Measurements from ENCODE around the gene SGMS1.

The SGMS1 gene

DNA sequence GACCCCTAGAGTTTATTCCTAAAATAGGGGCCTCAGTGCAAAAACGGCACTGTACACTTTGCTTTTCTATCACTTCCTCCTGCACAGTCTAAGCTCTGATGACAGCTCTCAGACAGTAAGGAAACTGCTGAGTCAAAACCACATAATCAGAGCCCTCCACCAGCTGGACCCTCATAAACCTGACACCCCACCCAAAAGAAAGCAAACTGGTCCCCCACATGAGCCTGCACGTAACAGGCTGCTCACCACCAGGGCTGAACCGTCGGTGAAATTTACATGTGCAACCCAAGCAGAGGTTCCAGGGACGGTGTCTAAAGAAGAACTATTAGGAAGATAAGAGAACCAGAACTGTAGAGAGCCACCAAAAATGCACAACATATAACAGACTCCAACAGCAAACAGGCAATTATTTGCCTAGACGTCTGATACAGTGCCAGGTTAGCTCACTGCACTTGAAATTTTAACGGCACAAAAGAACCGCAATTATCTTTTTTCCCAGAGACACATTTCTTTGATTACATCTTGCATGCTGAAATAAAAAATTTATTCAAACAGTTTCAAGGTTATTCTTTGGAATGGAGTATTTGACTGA, 19.6 kb downstream of the SGMS1 start:
- FAIRE-seq (no peak), DNase-seq (ENCODE audit: insufficient read length) (peak; percentile 23)
- no peak for TF ChIP-seq POLR2AphosphoS5 (IDR thresholded peaks at IDR 0.05; ENCODE audit: low read depth, low read length)
- TF ChIP-seq TAF1 (IDR thresholded peaks at IDR 0.05; ENCODE audit: borderline replicate concordance, low read depth, low read length): no peak
- TF ChIP-seq POLR2A (IDR thresholded peaks at IDR 0.05; ENCODE audit: low read depth, low read length): no peak

DNA sequence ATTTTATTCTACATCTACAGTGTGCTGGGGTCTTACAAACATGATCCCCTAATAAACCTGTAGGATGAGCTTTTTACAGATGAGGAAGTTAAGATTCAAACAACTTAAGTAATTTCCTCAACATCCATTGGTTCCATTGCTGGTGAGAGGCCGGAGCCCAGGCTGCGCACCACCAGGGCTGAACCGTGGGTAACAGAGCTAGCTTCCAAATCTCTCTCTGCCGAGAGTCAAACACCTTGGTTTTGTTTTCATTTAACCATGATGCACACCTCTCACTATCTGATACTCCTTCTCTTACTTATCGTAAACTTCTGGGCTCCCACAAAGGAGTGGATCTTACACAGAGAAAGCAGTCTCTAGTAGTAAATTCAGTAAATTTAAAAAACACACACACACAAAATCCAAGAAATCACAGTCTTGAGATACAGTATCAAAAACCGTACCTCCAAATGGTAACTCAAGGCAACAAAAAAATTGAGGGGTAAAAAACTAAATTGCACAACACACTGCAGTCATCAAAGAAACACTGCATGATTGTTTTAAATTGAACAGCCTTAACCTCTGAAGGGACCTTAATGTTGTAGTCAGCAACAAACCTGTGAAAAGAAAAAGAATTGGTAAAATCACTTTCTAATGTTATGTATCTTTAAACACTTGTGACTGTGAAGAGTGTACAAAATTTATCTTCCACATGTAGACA, 20.5 kb downstream of the SGMS1 start:
- FAIRE-seq: no peak
- DNase-seq (ENCODE audit: insufficient read length): no peak
- TF ChIP-seq TAF1 (IDR thresholded peaks at IDR 0.05; ENCODE audit: borderline replicate concordance, low read depth, low read length) (no peak), POLR2AphosphoS5 (IDR thresholded peaks at IDR 0.05; ENCODE audit: low read depth, low read length) (no peak), POLR2A (IDR thresholded peaks at IDR 0.05; ENCODE audit: low read depth, low read length) (no peak)

DNA sequence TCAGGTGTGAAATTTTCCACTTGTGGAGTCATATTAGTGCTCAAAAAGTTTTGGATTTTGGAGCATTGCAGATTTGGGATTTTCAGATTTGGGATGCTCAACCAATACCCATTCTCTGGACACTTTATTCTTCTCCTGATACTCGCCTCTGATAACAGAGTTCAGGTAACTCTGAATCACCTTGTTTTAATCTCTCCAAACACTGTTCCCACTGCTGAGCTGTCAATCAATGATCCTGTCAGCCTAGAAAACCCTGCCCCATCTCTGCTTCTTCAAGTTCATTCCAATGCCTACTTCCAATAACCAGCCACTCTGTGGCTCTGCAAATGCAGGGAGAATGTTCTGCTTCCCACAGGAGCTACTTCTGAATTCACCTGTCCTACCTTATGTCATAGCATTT, 21.8 kb downstream of the SGMS1 start:
- DNase-seq (ENCODE audit: insufficient read length): no peak
- no peak for FAIRE-seq
- TF ChIP-seq POLR2AphosphoS5 (IDR thresholded peaks at IDR 0.05; ENCODE audit: low read depth, low read length) (no peak), POLR2A (IDR thresholded peaks at IDR 0.05; ENCODE audit: low read depth, low read length) (no peak), TAF1 (IDR thresholded peaks at IDR 0.05; ENCODE audit: borderline replicate concordance, low read depth, low read length) (no peak)

DNA sequence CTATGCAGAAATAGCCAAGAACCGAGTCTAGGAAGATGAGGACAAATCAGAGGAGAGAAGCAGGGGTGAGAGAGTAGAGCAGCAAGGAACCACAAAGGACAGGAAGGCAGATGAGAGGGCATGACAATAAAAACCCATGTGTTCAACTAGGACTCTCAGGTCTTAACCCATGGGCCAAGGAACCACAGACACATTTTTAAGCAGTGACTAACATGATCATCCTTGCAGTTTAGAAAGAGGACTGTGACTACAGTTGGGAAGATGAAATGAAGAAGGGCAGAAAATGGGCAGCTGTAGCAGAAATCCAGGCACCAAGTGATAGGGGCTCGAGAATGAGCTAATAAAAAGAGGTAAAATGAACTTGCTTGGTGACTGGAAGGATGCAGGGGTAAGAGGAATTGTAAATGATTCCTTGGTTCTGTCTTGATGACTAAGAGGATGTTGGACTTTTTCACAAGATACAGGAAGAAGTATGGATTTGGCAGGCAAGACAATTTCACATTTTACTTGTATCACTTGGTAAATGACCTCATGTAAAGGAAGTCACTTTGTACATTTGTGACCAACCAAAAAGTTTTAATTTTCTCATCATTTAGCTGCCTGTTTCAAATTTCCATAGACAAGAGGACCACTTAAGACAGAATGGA, 22.8 kb downstream of the SGMS1 start:
- DNase-seq (ENCODE audit: insufficient read length) (no peak), FAIRE-seq (no peak)
- TF ChIP-seq TAF1 (IDR thresholded peaks at IDR 0.05; ENCODE audit: borderline replicate concordance, low read depth, low read length) (no peak), POLR2A (IDR thresholded peaks at IDR 0.05; ENCODE audit: low read depth, low read length) (no peak), POLR2AphosphoS5 (IDR thresholded peaks at IDR 0.05; ENCODE audit: low read depth, low read length) (no peak)

DNA sequence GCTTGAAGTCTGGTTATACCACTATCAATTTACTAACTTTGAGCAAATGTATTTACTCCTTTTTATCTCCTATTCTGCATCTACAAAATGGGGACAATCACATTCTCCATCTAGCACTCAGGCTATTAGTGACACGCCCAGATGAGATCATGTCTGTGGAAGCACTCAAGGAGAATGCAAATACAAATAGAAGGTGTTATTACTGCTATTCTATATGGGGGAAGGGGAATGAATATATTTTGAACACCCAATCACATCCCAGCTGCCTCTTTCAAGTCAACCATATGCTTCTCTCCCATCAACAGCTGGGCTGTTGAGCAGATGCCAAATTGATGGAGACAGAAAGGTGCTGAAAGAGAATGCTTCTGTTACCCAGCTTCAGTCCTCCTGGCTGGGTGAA, 23.5 kb downstream of the SGMS1 start:
- FAIRE-seq (no peak), DNase-seq (ENCODE audit: insufficient read length) (no peak)
- TF ChIP-seq TAF1 (IDR thresholded peaks at IDR 0.05; ENCODE audit: borderline replicate concordance, low read depth, low read length): no peak
- TF ChIP-seq POLR2AphosphoS5 (IDR thresholded peaks at IDR 0.05; ENCODE audit: low read depth, low read length): no peak
- no peak for TF ChIP-seq POLR2A (IDR thresholded peaks at IDR 0.05; ENCODE audit: low read depth, low read length)

DNA sequence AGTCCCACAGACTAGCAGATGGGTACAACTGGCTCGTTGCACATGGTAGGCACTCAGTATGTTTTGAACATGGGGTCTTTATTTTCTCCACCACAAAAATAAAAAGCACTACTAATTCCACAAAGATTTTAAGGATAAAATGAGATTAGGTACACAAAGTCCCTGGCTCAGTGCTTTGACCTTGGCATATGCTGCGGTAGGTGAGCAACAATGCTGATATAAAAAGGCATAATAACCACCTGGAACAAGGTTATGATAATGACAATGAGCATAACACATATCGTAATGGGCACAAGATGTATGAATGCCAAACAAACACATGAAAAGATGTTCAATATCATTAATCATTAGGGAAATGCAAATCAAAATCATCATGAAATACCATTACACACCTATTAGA, 26.9 kb downstream of the SGMS1 start:
- TF ChIP-seq POLR2AphosphoS5 (IDR thresholded peaks at IDR 0.05; ENCODE audit: low read depth, low read length): no peak
- TF ChIP-seq TAF1 (IDR thresholded peaks at IDR 0.05; ENCODE audit: borderline replicate concordance, low read depth, low read length): no peak
- TF ChIP-seq POLR2A (IDR thresholded peaks at IDR 0.05; ENCODE audit: low read depth, low read length): no peak
- no peak for DNase-seq (ENCODE audit: insufficient read length)
- FAIRE-seq: no peak

DNA sequence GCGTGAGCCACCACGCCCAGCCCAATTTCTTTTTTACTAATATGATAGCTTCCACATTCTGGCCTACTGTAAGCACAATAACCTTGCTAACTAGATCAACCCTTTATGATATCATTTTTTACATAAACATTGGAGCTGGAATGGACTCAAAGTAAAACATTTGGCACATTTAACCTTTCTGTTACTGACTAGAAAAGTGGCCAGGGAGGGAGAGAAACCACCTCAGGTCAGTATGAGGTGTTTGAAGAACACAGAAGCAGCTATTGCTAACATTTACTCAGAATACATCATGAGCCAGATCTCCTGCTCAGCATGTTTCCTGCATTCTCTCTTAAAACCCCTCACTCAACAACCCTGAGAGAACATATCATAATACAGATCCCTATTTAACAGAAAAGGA, 27.3 kb downstream of the SGMS1 start:
- no peak for FAIRE-seq
- no peak for DNase-seq (ENCODE audit: insufficient read length)
- TF ChIP-seq TAF1 (IDR thresholded peaks at IDR 0.05; ENCODE audit: borderline replicate concordance, low read depth, low read length) (no peak), POLR2A (IDR thresholded peaks at IDR 0.05; ENCODE audit: low read depth, low read length) (no peak), POLR2AphosphoS5 (IDR thresholded peaks at IDR 0.05; ENCODE audit: low read depth, low read length) (no peak)

DNA sequence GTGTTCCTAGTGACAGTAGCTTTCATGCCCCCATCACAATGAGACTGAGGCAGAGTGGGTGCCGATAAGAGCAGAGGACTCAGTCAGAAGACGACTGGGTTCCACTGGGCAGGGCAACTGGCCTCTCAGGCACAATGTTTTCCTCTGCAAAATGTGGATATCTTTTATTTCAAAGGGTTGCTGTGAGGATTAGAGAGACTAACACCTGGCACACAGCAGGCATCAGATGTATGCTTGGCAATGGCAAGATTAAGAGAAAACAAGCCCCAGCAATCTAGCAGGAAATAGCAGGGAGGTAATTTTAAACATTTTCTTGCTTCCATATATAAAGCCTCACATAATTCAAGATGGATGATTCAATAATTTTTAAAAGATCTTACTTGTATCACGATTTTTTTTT, 28.0 kb downstream of the SGMS1 start:
- no peak for DNase-seq (ENCODE audit: insufficient read length)
- no peak for TF ChIP-seq POLR2A (IDR thresholded peaks at IDR 0.05; ENCODE audit: low read depth, low read length)
- TF ChIP-seq TAF1 (IDR thresholded peaks at IDR 0.05; ENCODE audit: borderline replicate concordance, low read depth, low read length): no peak
- TF ChIP-seq POLR2AphosphoS5 (IDR thresholded peaks at IDR 0.05; ENCODE audit: low read depth, low read length): no peak
- FAIRE-seq: no peak

DNA sequence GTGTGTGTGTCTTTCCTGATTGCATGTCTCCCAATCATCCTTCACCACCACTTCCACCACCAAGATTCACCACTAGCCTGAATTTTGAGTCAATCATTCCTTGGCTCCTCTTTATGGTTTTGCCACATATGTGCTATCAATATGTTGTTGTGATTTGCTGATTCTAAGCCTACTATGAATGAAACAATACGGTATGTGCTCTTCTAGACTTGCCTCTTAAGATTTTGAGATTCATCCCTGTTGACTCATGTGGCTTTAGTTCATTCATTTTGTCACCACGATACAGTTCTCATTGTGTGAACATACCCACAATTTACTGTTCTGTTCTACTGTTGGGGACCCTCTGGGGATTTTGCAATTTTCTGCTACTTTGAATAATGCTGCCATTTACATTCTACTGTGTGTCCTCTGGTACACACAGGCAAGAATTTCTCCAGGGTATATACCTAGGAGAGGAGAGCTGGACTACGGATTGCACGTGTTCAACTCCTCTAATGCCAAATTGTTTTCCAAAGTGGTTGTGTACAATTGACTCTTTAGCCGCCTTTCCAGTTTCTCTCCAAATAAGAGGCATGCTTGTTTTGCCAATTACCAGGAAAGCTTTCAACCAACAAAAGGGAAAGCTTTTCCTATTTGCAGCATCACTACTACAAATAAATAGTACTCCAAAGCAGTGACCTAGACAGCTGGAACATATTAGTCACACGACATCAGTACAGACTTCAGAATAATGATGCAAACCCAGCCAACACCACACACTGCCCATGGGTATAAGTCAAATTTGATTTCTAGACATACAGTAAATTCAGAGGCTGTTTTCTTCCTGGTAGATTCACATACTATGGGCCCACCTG, 30.0 kb downstream of the SGMS1 start:
- TF ChIP-seq POLR2AphosphoS5 (IDR thresholded peaks at IDR 0.05; ENCODE audit: low read depth, low read length) (no peak), POLR2A (IDR thresholded peaks at IDR 0.05; ENCODE audit: low read depth, low read length) (no peak), TAF1 (IDR thresholded peaks at IDR 0.05; ENCODE audit: borderline replicate concordance, low read depth, low read length) (no peak)
- no peak for DNase-seq (ENCODE audit: insufficient read length)
- no peak for FAIRE-seq

DNA sequence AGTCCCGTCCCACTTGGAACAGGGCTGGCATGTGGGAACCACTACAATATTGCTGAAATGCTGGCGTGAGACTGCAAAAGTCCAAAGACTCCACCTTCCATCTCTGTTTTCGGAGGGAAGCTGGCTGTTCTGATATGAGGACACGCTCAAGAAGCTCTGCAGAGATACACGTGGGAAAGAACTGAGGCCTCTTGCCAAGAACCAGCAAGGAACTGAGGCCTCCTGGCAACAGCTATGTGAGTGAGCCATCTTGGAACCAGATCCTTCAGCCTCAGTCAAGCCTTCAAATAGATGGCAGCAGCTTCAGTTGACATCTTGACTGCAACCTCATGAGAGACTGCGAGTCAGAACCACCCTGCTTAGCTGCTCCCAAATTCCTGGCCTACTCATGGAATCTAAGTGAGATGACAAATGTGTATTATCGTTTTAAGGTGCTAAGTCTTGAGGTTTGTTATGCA, 30.8 kb downstream of the SGMS1 start:
- FAIRE-seq: no peak
- TF ChIP-seq TAF1 (IDR thresholded peaks at IDR 0.05; ENCODE audit: borderline replicate concordance, low read depth, low read length): no peak
- no peak for TF ChIP-seq POLR2A (IDR thresholded peaks at IDR 0.05; ENCODE audit: low read depth, low read length)
- no peak for TF ChIP-seq POLR2AphosphoS5 (IDR thresholded peaks at IDR 0.05; ENCODE audit: low read depth, low read length)
- no peak for DNase-seq (ENCODE audit: insufficient read length)

DNA sequence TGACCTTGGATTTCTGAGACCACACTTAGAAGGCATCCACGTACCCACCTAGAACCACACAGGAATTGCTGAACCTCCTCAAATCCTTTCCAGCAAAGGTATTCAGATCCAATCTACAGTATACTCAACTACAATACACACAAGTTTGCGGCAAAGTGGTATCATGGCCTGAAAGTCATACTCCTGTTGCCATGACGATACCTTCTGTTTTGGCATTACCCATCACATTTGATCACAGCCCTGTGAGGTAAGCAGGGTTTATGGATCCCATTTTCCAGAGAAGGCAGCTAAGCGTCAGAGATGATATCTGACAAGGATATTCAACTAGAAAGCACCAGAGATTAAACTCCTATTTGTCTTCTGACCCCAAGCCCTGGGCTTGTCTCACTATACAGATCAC, 32.8 kb downstream of the SGMS1 start:
- TF ChIP-seq POLR2AphosphoS5 (IDR thresholded peaks at IDR 0.05; ENCODE audit: low read depth, low read length) (no peak), TAF1 (IDR thresholded peaks at IDR 0.05; ENCODE audit: borderline replicate concordance, low read depth, low read length) (no peak), POLR2A (IDR thresholded peaks at IDR 0.05; ENCODE audit: low read depth, low read length) (no peak)
- DNase-seq (ENCODE audit: insufficient read length) (no peak), FAIRE-seq (no peak)
